DND-41 (cell line): ENCODE data around the gene LRRC8E.
A peak's percentile ranks its signal among the peaks of the same experiment; 100 is the strongest.

Source experiments
- ATAC-seq: fragments of 200-7000 bp; cut with Tn5 transposase; 3 replicates; pipeline ENCODE4 v1.9.1; 2021; ENCODE audit warnings: low read depth; ENCODE audit not compliant: insufficient read depth
- DNase-seq: peaks from one replicate; pipeline ENCODE4 v3.0.0-alpha.2; 2020
- H2AFZ ChIP-seq: 2 replicates; pipeline ENCODE4 v1.6.0; 2012; ENCODE audit warnings: low read depth, low read length
- H3K27ac ChIP-seq: 2 replicates; pipeline ENCODE4 v1.5.1; 2012; ENCODE audit warnings: low read length, inconsistent platforms
- H3K27me3 ChIP-seq: fragments of 200-600 bp; sonication (generic); 2 replicates; pipeline ENCODE4 v1.6.0; 2012; ENCODE audit warnings: low read length, mild to moderate bottlenecking, inconsistent platforms; ENCODE audit not compliant: insufficient read depth, poor library complexity
- H3K36me3 ChIP-seq: 2 replicates; pipeline ENCODE4 v1.5.1; 2012; ENCODE audit warnings: low read length, inconsistent platforms; ENCODE audit not compliant: insufficient read depth
- H3K4me1 ChIP-seq: 2 replicates; pipeline ENCODE4 v1.5.1; 2012; ENCODE audit warnings: mild to moderate bottlenecking, low read length; ENCODE audit not compliant: insufficient read depth
- H3K4me2 ChIP-seq: 2 replicates; pipeline ENCODE4 v1.6.0; 2012; ENCODE audit warnings: mild to moderate bottlenecking, moderate library complexity, low read length, inconsistent platforms; ENCODE audit not compliant: insufficient read depth
- H3K4me3 ChIP-seq, 2 experiments: fragments of 200-600 bp in 1 of 2; shearing (Covaris generic) in 1 of 2; 2 replicates each; pipeline ENCODE4 v1.5.1; 2012 to 2016; ENCODE audit warnings: inconsistent platforms in 2 of 2, low read length in 2 of 2, mild to moderate bottlenecking in 2 of 2, low read depth in 1 of 2, moderate library complexity in 1 of 2
- H3K79me2 ChIP-seq: 2 replicates; pipeline ENCODE4 v1.6.0; 2012; ENCODE audit warnings: low read length, inconsistent platforms; ENCODE audit not compliant: insufficient read depth
- H3K9ac ChIP-seq: 2 replicates; pipeline ENCODE4 v1.6.0; 2012; ENCODE audit warnings: low read depth, mild to moderate bottlenecking, inconsistent platforms, low read length, moderate library complexity
- H3K9me3 ChIP-seq: 2 replicates; pipeline ENCODE4 v1.5.1; 2012; ENCODE audit warnings: low read length, moderate library complexity, mild to moderate bottlenecking, inconsistent platforms; ENCODE audit not compliant: insufficient read depth, severe bottlenecking
- H4K20me1 ChIP-seq: 2 replicates; pipeline ENCODE4 v1.6.0; 2012; ENCODE audit warnings: low read length; ENCODE audit not compliant: insufficient read depth
- CTCF ChIP-seq: IDR thresholded peaks from 2 replicates; pipeline ENCODE4 v1.5.1; 2012; ENCODE audit warnings: borderline replicate concordance, low read length, moderate library complexity, mild to moderate bottlenecking; ENCODE audit not compliant: poor library complexity, severe bottlenecking; ENCODE audit errors: extremely low read depth
- EZH2 ChIP-seq: IDR thresholded peaks from 3 replicates; pipeline ENCODE4 v1.6.1; 2012; ENCODE audit warnings: borderline replicate concordance, low read depth, mild to moderate bottlenecking, moderate library complexity, low read length, inconsistent platforms; ENCODE audit not compliant: severe bottlenecking

The LRRC8E gene

GRCh38 chr19:7933411-7933810 lies 45.1 kb downstream of the LRRC8E start:
- Histone ChIP-seq H3K36me3 (peaks cover 82% of the 10 kb centered on the region), H3K79me2 (peaks cover 8% of the 10 kb centered on the region; the same call in 1 of the 2 replicates), H4K20me1 (peaks cover 30% of the 10 kb centered on the region; the same call in 1 of the 2 replicates), H3K9me3 (no peaks in the 10 kb centered on the region), H3K4me1 (no peaks in the 10 kb centered on the region), H3K9ac (no peak overlapping the region), H2AFZ (no peak overlapping the region), H3K4me2 (no peak overlapping the region), H3K27ac (no peak overlapping the region), H3K4me3 (no peak overlapping the region), H3K27me3 (no peaks in the 10 kb centered on the region)
- TF ChIP-seq EZH2 (no peak), CTCF (peak; percentile 55)
- DNase-seq (no peak), ATAC-seq (peak; percentile 50; the same call in 1 of the 3 replicates)

GRCh38 chr19:7933828-7934725 lies 45.8 kb downstream of the LRRC8E start:
- TF ChIP-seq EZH2 (no peak), CTCF (no peak)
- H4K20me1 ChIP-seq, result peaks cover 30% of the 10 kb centered on the region; the same call in 1 of the 2 replicates
- peaks cover 14% of the 10 kb centered on the region; the same call in 1 of the 2 replicates for H3K79me2 ChIP-seq
- no peaks in the 10 kb centered on the region for H3K4me1 ChIP-seq
- H3K4me3 ChIP-seq, result no peak overlapping the region
- no peak for ATAC-seq
- H2AFZ ChIP-seq, result no peak overlapping the region
- DNase-seq, result no peak
- H3K9me3 ChIP-seq, result no peaks in the 10 kb centered on the region
- H3K27ac ChIP-seq, result no peak overlapping the region
- no peak overlapping the region for H3K9ac ChIP-seq
- H3K4me2 ChIP-seq, result no peak overlapping the region
- peaks cover 89% of the 10 kb centered on the region for H3K36me3 ChIP-seq
- no peaks in the 10 kb centered on the region for H3K27me3 ChIP-seq

- H3K4me3 ChIP-seq, result no peak overlapping the region
- H3K36me3 ChIP-seq, result peaks cover 93% of the 10 kb centered on the region
- H3K4me2 ChIP-seq, result no peak overlapping the region
- no peaks in the 10 kb centered on the region for H3K27me3 ChIP-seq
- ATAC-seq (no peak), DNase-seq (no peak)
- no peak overlapping the region for H2AFZ ChIP-seq
- no peak overlapping the region for H3K9ac ChIP-seq
- no peak overlapping the region for H3K27ac ChIP-seq
- peaks cover 18% of the 10 kb centered on the region; the same call in 1 of the 2 replicates for H3K79me2 ChIP-seq
- H3K9me3 ChIP-seq, result no peaks in the 10 kb centered on the region
- H3K4me1 ChIP-seq, result no peaks in the 10 kb centered on the region
- H4K20me1 ChIP-seq, result peaks cover 29% of the 10 kb centered on the region; the same call in 1 of the 2 replicates
- TF ChIP-seq EZH2 (no peak), CTCF (no peak)
Measured at GRCh38 chr19:7934766-7935165, 46.5 kb downstream of the LRRC8E start.
